ENCODE data around the gene TEC.

Gene TEC

GRCh38 chr4:48121180-48121579 is 148.5 kb downstream of the TEC start:
- TF ChIP-seq GATA3 (IDR thresholded peaks at IDR 0.05; ENCODE audit: low read depth, low read length) (no peak), GATA2 (IDR thresholded peaks at IDR 0.05; ENCODE audit: low read depth, low read length) (no peak)

DNA sequence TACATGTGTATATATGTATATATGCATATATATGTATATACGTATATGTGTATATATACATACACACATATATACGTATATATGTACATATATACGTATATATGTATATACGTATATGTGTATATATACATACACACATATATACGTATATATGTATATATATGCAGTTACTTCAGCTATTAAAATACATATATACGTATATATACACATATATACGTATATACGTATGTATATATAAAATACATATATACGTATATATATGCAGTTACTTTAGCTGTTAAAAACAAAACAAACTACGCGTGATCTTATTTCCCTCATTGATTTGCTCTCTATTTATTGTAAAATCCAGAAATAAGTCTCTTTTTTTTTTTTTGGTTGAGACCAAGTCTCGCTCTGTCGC is 149.5 kb downstream of the TEC start:
- TF ChIP-seq GATA3 (IDR thresholded peaks at IDR 0.05; ENCODE audit: low read depth, low read length): no peak
- no peak for TF ChIP-seq GATA2 (IDR thresholded peaks at IDR 0.05; ENCODE audit: low read depth, low read length)

GRCh38 chr4:48119646-48120045 is 150.0 kb downstream of the TEC start:
- TF ChIP-seq GATA2 (IDR thresholded peaks at IDR 0.05; ENCODE audit: low read depth, low read length): peak; percentile 50; the same call in 1 of the 2 replicates
- TF ChIP-seq GATA3 (IDR thresholded peaks at IDR 0.05; ENCODE audit: low read depth, low read length): no peak

GRCh38 chr4:48118081-48118480 is 151.6 kb downstream of the TEC start:
- TF ChIP-seq GATA3 (IDR thresholded peaks at IDR 0.05; ENCODE audit: low read depth, low read length) (no peak), GATA2 (IDR thresholded peaks at IDR 0.05; ENCODE audit: low read depth, low read length) (no peak)

- TF ChIP-seq GATA2 (IDR thresholded peaks at IDR 0.05; ENCODE audit: low read depth, low read length) (no peak), GATA3 (IDR thresholded peaks at IDR 0.05; ENCODE audit: low read depth, low read length) (no peak)
Observed at GRCh38 chr4:48116582-48116981, 153.1 kb downstream of the TEC start.

DNA sequence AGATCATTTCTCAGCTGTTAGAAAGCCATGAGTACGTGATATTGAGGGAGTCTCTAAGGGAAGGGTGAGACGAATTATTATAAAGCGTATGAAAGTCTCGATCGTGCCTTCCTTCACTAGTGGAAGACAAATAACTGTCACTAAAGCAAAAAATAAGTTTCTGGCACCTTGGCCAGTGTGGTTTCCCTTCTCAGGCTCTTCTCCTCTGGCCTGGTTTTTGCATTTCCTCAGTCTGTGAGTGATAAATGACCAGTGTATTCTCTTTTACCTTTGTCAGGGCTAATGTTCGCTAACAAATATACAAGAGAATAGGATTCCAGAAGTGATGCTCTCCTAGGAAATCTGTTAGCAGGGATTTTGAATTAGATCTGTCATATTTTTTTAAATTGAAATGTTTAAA is 155.2 kb downstream of the TEC start:
- TF ChIP-seq GATA3 (IDR thresholded peaks at IDR 0.05; ENCODE audit: low read depth, low read length): no peak
- no peak for TF ChIP-seq GATA2 (IDR thresholded peaks at IDR 0.05; ENCODE audit: low read depth, low read length)

DNA sequence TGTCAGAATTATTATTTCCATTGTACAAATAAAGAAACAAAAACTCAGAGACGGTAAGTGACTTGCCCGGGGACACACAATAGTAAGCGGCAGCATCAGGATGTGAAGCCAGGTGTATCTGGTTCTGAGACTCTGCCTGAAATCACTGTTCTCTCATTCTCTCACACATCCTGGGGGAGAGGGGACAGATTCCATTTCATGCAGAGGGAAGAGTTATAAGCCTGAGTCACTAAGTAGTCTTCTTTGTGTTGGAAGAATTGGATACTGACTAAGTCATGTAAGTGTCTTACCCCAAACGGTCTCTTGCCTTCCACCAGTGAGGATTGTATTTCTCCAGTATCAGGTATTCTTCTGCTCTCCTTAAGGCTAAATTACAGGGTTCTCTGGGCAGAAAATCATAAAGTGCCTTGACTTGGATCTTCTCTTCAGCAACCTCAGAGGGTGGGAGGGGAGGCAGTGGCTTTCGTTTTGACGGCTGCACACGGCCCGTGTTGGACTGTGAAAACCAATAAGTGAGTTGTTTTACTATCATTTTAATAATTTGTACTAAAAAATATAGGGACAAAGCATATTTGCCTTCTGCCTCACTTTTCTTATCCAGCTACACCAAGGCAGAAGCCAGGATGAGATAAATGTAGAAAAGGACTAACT is 157.5 kb downstream of the TEC start:
- no peak for TF ChIP-seq GATA3 (IDR thresholded peaks at IDR 0.05; ENCODE audit: low read depth, low read length)
- no peak for TF ChIP-seq GATA2 (IDR thresholded peaks at IDR 0.05; ENCODE audit: low read depth, low read length)

DNA sequence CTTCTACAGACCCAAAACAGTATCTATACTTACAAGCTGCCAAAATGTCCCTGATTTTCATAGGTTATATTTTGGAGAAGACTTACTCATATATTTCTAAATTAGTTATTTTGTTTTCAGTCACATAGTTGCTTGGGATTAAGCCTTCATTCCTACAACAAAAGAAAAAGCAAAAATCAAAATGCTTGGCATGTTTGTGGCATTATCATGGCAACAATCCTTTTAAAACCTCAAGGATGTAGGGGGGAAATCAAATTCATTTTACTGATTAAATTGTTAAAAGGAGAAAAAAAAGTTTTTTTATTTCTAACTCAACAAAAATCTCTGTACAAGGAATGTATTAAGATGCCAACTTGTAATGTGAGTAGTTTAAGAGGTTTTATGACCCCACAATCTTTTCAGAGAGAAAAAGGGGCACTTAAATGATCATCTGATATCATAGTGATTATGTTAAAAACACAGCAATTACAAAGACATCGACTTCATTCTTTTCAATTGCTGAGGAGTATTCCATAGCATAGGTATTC is 159.1 kb downstream of the TEC start:
- TF ChIP-seq GATA2 (IDR thresholded peaks at IDR 0.05; ENCODE audit: low read depth, low read length): no peak
- no peak for TF ChIP-seq GATA3 (IDR thresholded peaks at IDR 0.05; ENCODE audit: low read depth, low read length)

- no peak for TF ChIP-seq GATA2 (IDR thresholded peaks at IDR 0.05; ENCODE audit: low read depth, low read length)
- TF ChIP-seq GATA3 (IDR thresholded peaks at IDR 0.05; ENCODE audit: low read depth, low read length): no peak
Observed at GRCh38 chr4:48109413-48110263, 160.0 kb downstream of the TEC start.

- TF ChIP-seq GATA3 (IDR thresholded peaks at IDR 0.05; ENCODE audit: low read depth, low read length) (no peak), GATA2 (IDR thresholded peaks at IDR 0.05; ENCODE audit: low read depth, low read length) (no peak)
Observed at GRCh38 chr4:48108309-48109073, 161.1 kb downstream of the TEC start.

DNA sequence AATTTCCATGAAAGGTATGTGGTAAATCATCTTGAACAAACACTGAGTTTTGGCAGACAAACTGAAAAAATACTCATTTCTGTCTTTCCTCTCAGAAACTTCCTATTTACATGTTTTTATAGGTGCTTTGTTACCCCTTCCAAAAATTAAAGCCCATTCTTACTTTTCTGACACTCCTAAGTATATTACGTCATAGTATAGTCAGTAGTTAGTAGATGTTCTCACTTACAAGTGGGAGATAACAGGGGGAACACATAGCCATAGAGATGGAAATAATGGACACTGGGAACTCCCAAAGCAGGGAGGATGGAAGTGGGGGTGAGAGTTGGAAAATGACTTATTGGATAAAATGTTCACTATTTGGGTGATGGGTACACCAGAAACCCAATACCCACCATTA is 164.4 kb downstream of the TEC start:
- no peak for TF ChIP-seq GATA2 (IDR thresholded peaks at IDR 0.05; ENCODE audit: low read depth, low read length)
- TF ChIP-seq GATA3 (IDR thresholded peaks at IDR 0.05; ENCODE audit: low read depth, low read length): no peak

DNA sequence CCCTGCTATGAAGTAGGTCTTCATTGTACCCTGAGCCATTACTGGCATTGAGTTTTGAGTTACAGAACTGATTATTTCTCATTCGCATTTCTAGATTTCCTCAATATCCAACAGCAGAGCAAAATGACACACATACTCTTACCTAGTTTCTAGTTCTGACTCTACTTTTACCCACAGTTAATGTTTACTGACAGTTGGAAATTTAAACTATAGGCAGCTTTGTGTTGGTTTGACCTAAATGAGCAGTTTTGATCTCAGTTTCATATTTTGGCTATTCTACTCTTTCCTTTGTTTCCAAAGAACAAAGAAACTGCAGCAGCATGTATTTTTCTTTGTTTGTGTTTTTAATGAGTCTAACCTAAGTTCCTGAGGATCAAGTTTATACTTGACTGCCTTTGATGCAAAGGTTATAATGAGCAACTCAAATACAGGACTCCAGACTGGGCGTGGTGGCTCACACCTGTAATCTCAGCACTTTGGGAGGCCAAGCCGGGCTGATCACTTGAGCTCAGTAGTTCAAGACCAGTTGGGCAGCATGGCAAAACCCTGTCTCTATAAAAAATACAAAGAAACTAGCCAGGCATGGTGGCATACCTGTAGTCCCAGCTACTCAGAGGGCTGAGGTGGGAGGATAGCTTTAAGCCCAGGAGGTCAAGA is 166.0 kb downstream of the TEC start:
- TF ChIP-seq GATA3 (IDR thresholded peaks at IDR 0.05; ENCODE audit: low read depth, low read length) (no peak), GATA2 (IDR thresholded peaks at IDR 0.05; ENCODE audit: low read depth, low read length) (no peak)

- TF ChIP-seq GATA3 (IDR thresholded peaks at IDR 0.05; ENCODE audit: low read depth, low read length): no peak
Observed at GRCh38 chr4:48102303-48102702, 167.3 kb downstream of the TEC start.

- TF ChIP-seq GATA3 (IDR thresholded peaks at IDR 0.05; ENCODE audit: low read depth, low read length): no peak
- no peak for TF ChIP-seq GATA2 (IDR thresholded peaks at IDR 0.05; ENCODE audit: low read depth, low read length)
Observed at GRCh38 chr4:48100256-48100655, 169.4 kb downstream of the TEC start.

All from SH-SY5Y (cell line).